Astrocyte (in vitro differentiated cells and primary cell): ENCODE measurements around the gene ABCB1. TPM values are rescaled to one million over a fixed set of nuclear protein-coding genes. Genes with fewer than 3 reads are reported as not detected.

ENCODE experiments used
- DNase-seq: peaks from one replicate; pipeline ENCODE4 v3.0.0-alpha.2; 2010; ENCODE audit warnings: low read depth
- FAIRE-seq: peaks from 2 replicates; lab custom pipeline; 2011; peaks lifted over from hg19 to GRCh38; lab: Jason Lieb, UNC
- H2AFZ ChIP-seq: 2 replicates; pipeline ENCODE4 v1.6.0; 2012; ENCODE audit warnings: low read depth, low read length, inconsistent platforms
- H3K27ac ChIP-seq: 2 replicates; pipeline ENCODE4 v1.5.1; 2011; ENCODE audit warnings: low read depth, low read length, inconsistent platforms
- H3K27me3 ChIP-seq: 2 replicates; pipeline ENCODE4 v1.6.0; 2011; ENCODE audit warnings: low read length, inconsistent platforms; ENCODE audit not compliant: insufficient read depth
- H3K36me3 ChIP-seq: 2 replicates; pipeline ENCODE4 v1.5.1; 2011; ENCODE audit warnings: low read length, inconsistent platforms; ENCODE audit not compliant: insufficient read depth
- H3K4me1 ChIP-seq: 2 replicates; pipeline ENCODE4 v1.5.1; 2011; ENCODE audit warnings: low read length, inconsistent platforms; ENCODE audit not compliant: insufficient read depth
- H3K4me2 ChIP-seq: 2 replicates; pipeline ENCODE4 v1.6.0; 2012; ENCODE audit warnings: low read length, inconsistent platforms
- H3K4me3 ChIP-seq: 2 replicates; pipeline ENCODE4 v1.5.1; 2011; ENCODE audit warnings: low read depth, mild to moderate bottlenecking, low read length, inconsistent platforms; ENCODE audit not compliant: insufficient read depth
- H3K79me2 ChIP-seq: 2 replicates; pipeline ENCODE4 v1.6.0; 2012; ENCODE audit warnings: mild to moderate bottlenecking, low read length, inconsistent platforms; ENCODE audit not compliant: insufficient read depth
- H3K9ac ChIP-seq: 2 replicates; pipeline ENCODE4 v1.6.0; 2012; ENCODE audit warnings: mild to moderate bottlenecking, low read length, inconsistent platforms
- H3K9me3 ChIP-seq: 2 replicates; pipeline ENCODE4 v1.5.1; 2012; ENCODE audit warnings: low read depth, mild to moderate bottlenecking, low read length, inconsistent platforms; ENCODE audit not compliant: insufficient read depth
- H4K20me1 ChIP-seq: 2 replicates; pipeline ENCODE4 v1.6.0; 2012; ENCODE audit warnings: low read length, inconsistent platforms; ENCODE audit not compliant: insufficient read depth
- H3K27ac Mint-ChIP-seq: one replicate; pipeline ENCODE4 v1.8.0; 2021; ENCODE audit warnings: mild to moderate bottlenecking, mixed read lengths; ENCODE audit not compliant: unreplicated experiment
- H3K27me3 Mint-ChIP-seq: one replicate; pipeline ENCODE4 v1.8.0; 2021; ENCODE audit warnings: low read depth, mixed read lengths; ENCODE audit not compliant: unreplicated experiment
- H3K36me3 Mint-ChIP-seq: one replicate; pipeline ENCODE4 v1.8.0; 2021; ENCODE audit warnings: low read depth, mixed read lengths; ENCODE audit not compliant: unreplicated experiment
- H3K4me1 Mint-ChIP-seq: one replicate; pipeline ENCODE4 v1.8.0; 2021; ENCODE audit warnings: low read depth, mixed read lengths; ENCODE audit not compliant: unreplicated experiment
- H3K4me3 Mint-ChIP-seq: one replicate; pipeline ENCODE4 v1.8.0; 2021; ENCODE audit warnings: mild to moderate bottlenecking, moderate library complexity, mixed read lengths; ENCODE audit not compliant: unreplicated experiment
- H3K9me3 Mint-ChIP-seq: one replicate; pipeline ENCODE4 v1.8.0; 2021; ENCODE audit warnings: mild to moderate bottlenecking, mixed read lengths; ENCODE audit not compliant: unreplicated experiment
- CTCF ChIP-seq: IDR thresholded peaks from 2 replicates; pipeline ENCODE4 v1.5.1; 2011; ENCODE audit warnings: low read depth, mild to moderate bottlenecking, inconsistent platforms, low read length, moderate library complexity; ENCODE audit not compliant: insufficient read depth
- EZH2 ChIP-seq: IDR thresholded peaks from 2 replicates; pipeline ENCODE4 v1.6.1; 2012; ENCODE audit warnings: mild to moderate bottlenecking, low read length, inconsistent platforms; ENCODE audit not compliant: insufficient read depth
- total RNA-seq: library from RNA; stranded (reverse); gene quantifications from 2 replicates; pipeline ENCODE4 v1.2.1, GENCODE V29; 2021

Gene ABCB1
- total RNA-seq, 1 donor from 2014 or later = 0.79 TPM

GRCh38 chr7:87505557-87506245 lies 95.0 kb downstream of the ABCB1 start:
- no peak overlapping the region for H2AFZ ChIP-seq
- no peaks in the 10 kb centered on the region for H4K20me1 ChIP-seq
- peaks cover 8% of the 10 kb centered on the region for H3K27me3 Mint-ChIP-seq
- no peaks in the 10 kb centered on the region for H3K9me3 Mint-ChIP-seq
- DNase-seq = no peak
- H3K4me3 Mint-ChIP-seq = no peak overlapping the region
- no peak overlapping the region for H3K27ac Mint-ChIP-seq
- H3K4me3 ChIP-seq = no peak overlapping the region
- no peak for FAIRE-seq
- no peaks in the 10 kb centered on the region for H3K9me3 ChIP-seq
- no peaks in the 10 kb centered on the region for H3K79me2 ChIP-seq
- TF ChIP-seq EZH2 = no peak
- TF ChIP-seq CTCF = no peak
- no peak overlapping the region for H3K4me2 ChIP-seq
- H3K4me1 Mint-ChIP-seq = no peaks in the 10 kb centered on the region
- no peaks in the 10 kb centered on the region for H3K4me1 ChIP-seq
- no peaks in the 10 kb centered on the region for H3K27me3 ChIP-seq
- H3K9ac ChIP-seq = no peak overlapping the region
- H3K36me3 Mint-ChIP-seq = no peaks in the 10 kb centered on the region
- no peak overlapping the region for H3K27ac ChIP-seq
- H3K36me3 ChIP-seq = no peaks in the 10 kb centered on the region

DNA sequence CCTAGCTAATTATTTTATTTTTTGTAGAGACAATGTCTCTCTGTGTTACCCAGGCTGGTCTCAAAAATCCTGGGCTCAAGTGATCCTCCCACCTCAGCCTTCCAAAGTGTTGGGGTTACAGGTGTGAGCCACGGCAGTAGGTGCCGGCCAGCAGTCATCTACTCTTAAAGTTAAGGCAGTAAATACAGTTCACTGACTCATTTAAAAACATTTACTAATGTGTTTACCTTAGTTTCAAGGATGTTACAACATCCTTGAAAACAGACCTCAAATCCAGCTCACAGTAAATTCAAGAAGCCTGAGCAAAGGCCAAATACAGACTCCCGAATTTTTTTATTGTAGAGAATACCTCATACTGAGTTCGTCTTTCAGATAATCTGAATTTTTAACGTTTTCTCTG lies 95.6 kb downstream of the ABCB1 start:
- Mint-ChIP-seq H3K36me3 (no peaks in the 10 kb centered on the region), H3K4me1 (no peaks in the 10 kb centered on the region), H3K9me3 (no peaks in the 10 kb centered on the region), H3K27ac (no peak overlapping the region), H3K27me3 (peaks cover 8% of the 10 kb centered on the region), H3K4me3 (no peak overlapping the region)
- H3K4me2 ChIP-seq = no peak overlapping the region
- FAIRE-seq (no peak), DNase-seq (no peak)
- no peaks in the 10 kb centered on the region for H3K9me3 ChIP-seq
- no peaks in the 10 kb centered on the region for H4K20me1 ChIP-seq
- H2AFZ ChIP-seq = no peak overlapping the region
- H3K4me3 ChIP-seq = no peak overlapping the region
- H3K27me3 ChIP-seq = no peaks in the 10 kb centered on the region
- H3K27ac ChIP-seq = no peak overlapping the region
- H3K4me1 ChIP-seq = no peaks in the 10 kb centered on the region
- no peak for TF ChIP-seq EZH2
- no peak for TF ChIP-seq CTCF
- no peaks in the 10 kb centered on the region for H3K79me2 ChIP-seq
- H3K36me3 ChIP-seq = no peaks in the 10 kb centered on the region
- H3K9ac ChIP-seq = no peak overlapping the region

GRCh38 chr7:87499494-87499893 lies 101.2 kb downstream of the ABCB1 start:
- Histone ChIP-seq H3K4me2 (no peak overlapping the region), H3K79me2 (no peaks in the 10 kb centered on the region), H3K27ac (no peak overlapping the region), H3K27me3 (no peaks in the 10 kb centered on the region), H2AFZ (no peak overlapping the region), H4K20me1 (no peaks in the 10 kb centered on the region), H3K4me3 (no peak overlapping the region), H3K36me3 (no peaks in the 10 kb centered on the region), H3K9me3 (no peaks in the 10 kb centered on the region), H3K4me1 (no peaks in the 10 kb centered on the region), H3K9ac (no peak overlapping the region)
- no peak overlapping the region for H3K4me3 Mint-ChIP-seq
- H3K36me3 Mint-ChIP-seq = no peaks in the 10 kb centered on the region
- H3K27ac Mint-ChIP-seq = no peak overlapping the region
- TF ChIP-seq CTCF = no peak
- no peaks in the 10 kb centered on the region for H3K4me1 Mint-ChIP-seq
- no peak for FAIRE-seq
- H3K9me3 Mint-ChIP-seq = no peaks in the 10 kb centered on the region
- no peak for DNase-seq
- H3K27me3 Mint-ChIP-seq = peaks cover 7% of the 10 kb centered on the region
